H9 (cell line): ENCODE data around the gene MDFIC. TPM values are rescaled to one million over a fixed set of nuclear protein-coding genes. Genes with fewer than 3 reads are reported as not detected.

ENCODE experiments used
- DNase-seq: peaks from one replicate; pipeline ENCODE4 v3.0.0-alpha.2; 2017
- H2AFZ ChIP-seq: one replicate; pipeline ENCODE4 v1.6.1; 2013; ENCODE audit warnings: mild to moderate bottlenecking, low read length, control low read depth, moderate library complexity
- H2AK5ac ChIP-seq: 2 replicates; pipeline ENCODE4 v1.6.1; 2013; ENCODE audit warnings: low read length, control low read depth, mixed read lengths; ENCODE audit not compliant: insufficient read length
- H2BK120ac ChIP-seq: one replicate; pipeline ENCODE4 v1.6.1; 2013; ENCODE audit warnings: low read depth, mild to moderate bottlenecking, low read length, control low read depth, inconsistent platforms; ENCODE audit not compliant: poor library complexity, severe bottlenecking
- H2BK12ac ChIP-seq: 2 replicates; pipeline ENCODE4 v1.6.1; 2013; ENCODE audit warnings: low read length, control low read depth, mixed read lengths, low read depth; ENCODE audit not compliant: insufficient read length
- H2BK15ac ChIP-seq: 2 replicates; pipeline ENCODE4 v1.6.1; 2013; ENCODE audit warnings: low read depth, low read length, control low read depth
- H2BK20ac ChIP-seq: one replicate; pipeline ENCODE4 v1.6.1; 2013; ENCODE audit warnings: low read depth, mild to moderate bottlenecking, low read length, control low read depth, inconsistent platforms; ENCODE audit not compliant: poor library complexity, severe bottlenecking
- H2BK5ac ChIP-seq: 2 replicates; pipeline ENCODE4 v1.6.1; 2013; ENCODE audit warnings: low read length, control low read depth, mixed read lengths; ENCODE audit not compliant: insufficient read length
- H3K14ac ChIP-seq: 2 replicates; pipeline ENCODE4 v1.6.1; 2013; ENCODE audit warnings: low read length, control low read depth; ENCODE audit not compliant: insufficient read depth
- H3K18ac ChIP-seq: 2 replicates; pipeline ENCODE4 v1.6.1; 2013; ENCODE audit warnings: low read depth, mild to moderate bottlenecking, mixed read lengths, low read length, control low read depth; ENCODE audit not compliant: insufficient read length
- H3K23ac ChIP-seq: 2 replicates; pipeline ENCODE4 v1.6.1; 2013; ENCODE audit warnings: low read length, control low read depth, mixed read lengths, low read depth; ENCODE audit not compliant: insufficient read length
- H3K23me2 ChIP-seq: 2 replicates; pipeline ENCODE4 v1.6.1; 2013; ENCODE audit warnings: low read depth, mild to moderate bottlenecking, mixed read lengths, low read length, control low read depth; ENCODE audit not compliant: insufficient read length, poor library complexity, severe bottlenecking
- H3K27ac ChIP-seq: 2 replicates; pipeline ENCODE4 v1.5.1; 2013; ENCODE audit warnings: low read length, control low read depth, mixed read lengths, low read depth; ENCODE audit not compliant: insufficient read length
- H3K27me3 ChIP-seq: 2 replicates; pipeline ENCODE4 v1.6.1; 2013; ENCODE audit warnings: low read length, control low read depth, inconsistent platforms; ENCODE audit not compliant: insufficient read depth
- H3K4ac ChIP-seq: 2 replicates; pipeline ENCODE4 v1.6.1; 2013; ENCODE audit warnings: low read depth, mild to moderate bottlenecking, control low read depth, inconsistent platforms, low read length, moderate library complexity
- H3K4me1 ChIP-seq: 2 replicates; pipeline ENCODE4 v1.6.1; 2013; ENCODE audit warnings: low read length, control low read depth, inconsistent platforms; ENCODE audit not compliant: insufficient read depth
- H3K4me2 ChIP-seq: 2 replicates; pipeline ENCODE4 v1.6.1; 2013; ENCODE audit warnings: low read length, control low read depth, mixed read lengths; ENCODE audit not compliant: insufficient read length, insufficient read depth
- H3K56ac ChIP-seq: 2 replicates; pipeline ENCODE4 v1.6.1; 2013; ENCODE audit warnings: low read depth, mild to moderate bottlenecking, mixed read lengths, low read length, control low read depth; ENCODE audit not compliant: insufficient read length
- H3K79me1 ChIP-seq: 2 replicates; pipeline ENCODE4 v1.6.1; 2013; ENCODE audit warnings: low read depth, mild to moderate bottlenecking, moderate library complexity, low read length, control low read depth, inconsistent platforms; ENCODE audit not compliant: insufficient read depth, poor library complexity, severe bottlenecking
- H3K79me2 ChIP-seq: 2 replicates; pipeline ENCODE4 v1.6.1; 2013; ENCODE audit warnings: low read length, control low read depth, inconsistent platforms; ENCODE audit not compliant: insufficient read depth
- H3K9ac ChIP-seq: 2 replicates; pipeline ENCODE4 v1.6.1; 2013; ENCODE audit warnings: low read length, control low read depth, mixed read lengths; ENCODE audit not compliant: insufficient read length; ENCODE audit errors: extremely low read depth
- H3K9me3 ChIP-seq: one replicate; pipeline ENCODE4 v1.6.1; 2013; ENCODE audit warnings: low read depth, low read length, inconsistent platforms; ENCODE audit not compliant: control insufficient read depth
- H3T11ph ChIP-seq: one replicate; pipeline ENCODE4 v1.6.1; 2013; ENCODE audit warnings: mild to moderate bottlenecking, low read length, control low read depth, inconsistent platforms
- H4K20me1 ChIP-seq: one replicate; pipeline ENCODE4 v1.6.1; 2013; ENCODE audit not compliant: control insufficient read depth, insufficient read length, insufficient read depth
- H4K5ac ChIP-seq: 2 replicates; pipeline ENCODE4 v1.6.1; 2013; ENCODE audit warnings: low read depth, mild to moderate bottlenecking, mixed read lengths, low read length, control low read depth; ENCODE audit not compliant: insufficient read length
- H4K8ac ChIP-seq: replicated peaks from 2 replicates; pipeline ENCODE4 v1.6.1; 2013; ENCODE audit warnings: low read length, control low read depth, mixed read lengths, low read depth; ENCODE audit not compliant: insufficient read length
- H4K91ac ChIP-seq: 2 replicates; pipeline ENCODE4 v1.6.1; 2013; ENCODE audit warnings: low read depth, mild to moderate bottlenecking, moderate library complexity, mixed read lengths, low read length, control low read depth; ENCODE audit not compliant: insufficient read length
- H3K27ac Mint-ChIP-seq, 3 experiments: 2 replicates in 2 of 3; 3 replicates in 1 of 3; pipeline ENCODE4 v1.8.0; 2020 to 2021; ENCODE audit warnings: mixed read lengths in 3 of 3, mild to moderate bottlenecking in 1 of 3, moderate library complexity in 1 of 3
- H3K27me3 Mint-ChIP-seq: 2 replicates; pipeline ENCODE4 v1.8.0; 2021; ENCODE audit warnings: low read depth, mild to moderate bottlenecking, moderate library complexity, mixed read lengths
- H3K36me3 Mint-ChIP-seq, 3 experiments: 2 replicates in 2 of 3; 3 replicates in 1 of 3; pipeline ENCODE4 v1.8.0; 2020 to 2021; ENCODE audit warnings: low read depth in 3 of 3, mixed read lengths in 3 of 3; ENCODE audit not compliant: insufficient read depth in 1 of 3
- H3K4me1 Mint-ChIP-seq, 2 experiments: 2 replicates each; pipeline ENCODE4 v1.8.0; 2020; ENCODE audit warnings: mixed read lengths in 2 of 2
- H3K4me3 Mint-ChIP-seq, 2 experiments: 2 replicates in 1 of 2; 3 replicates in 1 of 2; pipeline ENCODE4 v1.8.0; 2020 to 2021; ENCODE audit warnings: mild to moderate bottlenecking in 2 of 2, mixed read lengths in 2 of 2, moderate library complexity in 1 of 2
- H3K9me3 Mint-ChIP-seq, 2 experiments: 2 replicates in 1 of 2; 3 replicates in 1 of 2; pipeline ENCODE4 v1.8.0; 2020; ENCODE audit warnings: mild to moderate bottlenecking in 2 of 2, mixed read lengths in 2 of 2, moderate library complexity in 1 of 2
- WGBS: extraction: QIAGEN DNeasy Blood & Tissue Kit; methylation state at CpG from one replicate; pipeline ENCODE4 v1.1.7; 2013; ENCODE audit warnings: missing lambda C conversion rate, low lambda C conversion rate, mixed read lengths; ENCODE audit not compliant: insufficient read length; ENCODE audit errors: extremely low coverage; 5-methylcytosine and 5-hydroxymethylcytosine counted together
- total RNA-seq: library from RNA; stranded (reverse); gene quantifications from 2 replicates; pipeline ENCODE4 v1.2.1, GENCODE V29; 2021
- TF ChIP-seq, protein P1 (sequence below): fragments of 200-600 bp; sonication (generic); conservative IDR thresholded peaks from 3 replicates; pipeline ENCODE4 v1.8.0; 2021; ENCODE audit warnings: antibody characterized with exemption, mild to moderate bottlenecking

Gene MDFIC
- total RNA-seq, 1 experiment from 2014 or later = 2.0 TPM

DNA sequence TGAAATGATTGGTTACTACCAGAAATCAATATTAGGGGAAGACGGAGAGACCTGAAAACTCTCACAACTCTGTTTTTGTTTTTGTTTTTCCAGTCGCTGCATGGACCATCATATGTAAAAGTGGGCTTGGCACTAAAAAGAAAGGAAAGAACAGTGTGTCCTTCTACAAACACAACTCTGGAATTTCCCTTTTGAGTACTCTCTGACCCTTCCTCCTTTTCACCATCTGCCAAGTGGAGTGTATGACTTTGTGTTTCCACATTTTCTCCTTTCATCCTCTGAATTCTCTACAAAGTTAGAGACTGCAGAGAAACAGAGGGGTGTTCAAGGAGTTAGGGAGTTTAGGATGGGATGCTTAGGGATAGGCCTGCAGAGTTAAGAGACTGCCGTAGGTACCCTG lies 92.0 kb downstream of the MDFIC start:
- Histone ChIP-seq H3K27me3 (no peaks in the 10 kb centered on the region), H3T11ph (no peak overlapping the region), H3K18ac (no peak overlapping the region), H2BK20ac (no peak overlapping the region), H2AFZ (no peak overlapping the region), H4K5ac (no peak overlapping the region), H4K91ac (no peak overlapping the region), H3K9me3 (no peaks in the 10 kb centered on the region), H2BK12ac (no peak overlapping the region), H3K79me2 (no peaks in the 10 kb centered on the region), H4K20me1 (no peaks in the 10 kb centered on the region), H2BK5ac (no peak overlapping the region), H3K23me2 (no peaks in the 10 kb centered on the region), H3K79me1 (no peaks in the 10 kb centered on the region), H2BK120ac (no peak overlapping the region), H2BK15ac (no peak overlapping the region), H3K9ac (no peak overlapping the region), H3K14ac (no peak overlapping the region), H3K4me1 (peaks cover 2% of the 10 kb centered on the region; the same call in 1 of the 2 replicates), H2AK5ac (no peak overlapping the region), H3K4me2 (no peak overlapping the region), H3K56ac (no peak overlapping the region), H3K23ac (no peak overlapping the region), H4K8ac (no peak overlapping the region), H3K4ac (no peak overlapping the region), H3K27ac (no peak overlapping the region)
- Mint-ChIP-seq H3K4me1 (peaks cover 8 to 9% of the 10 kb centered on the region in 2 experiments), H3K27ac (no peak overlapping the region), H3K4me3 (no peak overlapping the region), H3K27me3 (peaks cover 6% of the 10 kb centered on the region; the same call in 1 of the 2 replicates), H3K9me3 (no peaks in the 10 kb centered on the region), H3K36me3 (no peaks in the 10 kb centered on the region; a peak in 1 of 7 replicates)
- TF ChIP-seq, protein P1, sequence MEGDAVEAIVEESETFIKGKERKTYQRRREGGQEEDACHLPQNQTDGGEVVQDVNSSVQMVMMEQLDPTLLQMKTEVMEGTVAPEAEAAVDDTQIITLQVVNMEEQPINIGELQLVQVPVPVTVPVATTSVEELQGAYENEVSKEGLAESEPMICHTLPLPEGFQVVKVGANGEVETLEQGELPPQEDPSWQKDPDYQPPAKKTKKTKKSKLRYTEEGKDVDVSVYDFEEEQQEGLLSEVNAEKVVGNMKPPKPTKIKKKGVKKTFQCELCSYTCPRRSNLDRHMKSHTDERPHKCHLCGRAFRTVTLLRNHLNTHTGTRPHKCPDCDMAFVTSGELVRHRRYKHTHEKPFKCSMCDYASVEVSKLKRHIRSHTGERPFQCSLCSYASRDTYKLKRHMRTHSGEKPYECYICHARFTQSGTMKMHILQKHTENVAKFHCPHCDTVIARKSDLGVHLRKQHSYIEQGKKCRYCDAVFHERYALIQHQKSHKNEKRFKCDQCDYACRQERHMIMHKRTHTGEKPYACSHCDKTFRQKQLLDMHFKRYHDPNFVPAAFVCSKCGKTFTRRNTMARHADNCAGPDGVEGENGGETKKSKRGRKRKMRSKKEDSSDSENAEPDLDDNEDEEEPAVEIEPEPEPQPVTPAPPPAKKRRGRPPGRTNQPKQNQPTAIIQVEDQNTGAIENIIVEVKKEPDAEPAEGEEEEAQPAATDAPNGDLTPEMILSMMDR = no peak
- no CpG with 5 or more reads among the region's 3 CpGs for WGBS
- DNase-seq = no peak
